ENCODE results near the gene BTK.

- TF ChIP-seq CTCF (IDR thresholded peaks at IDR 0.05) (no peak), EP300 (IDR thresholded peaks at IDR 0.05) (no peak)
Observed at GRCh38 chrX:101386542-101386885, 523 bp upstream of the BTK start.

All from tibial nerve (tissue), 4 donors.